Endothelial cell of hepatic sinusoid (primary cell): ENCODE results near the gene CACNA1C.

ENCODE experiments used
- in situ Hi-C: cut with HindIII; loops from 2 replicates; pipeline ENCODE4 v1.10.0; 2017; ENCODE audit warnings: low sequenced_read_pairs

CACNA1C gene

GRCh38 chr12:2333491-2334195 lies 280.9 kb downstream of the CACNA1C start:
- in situ Hi-C loops: no loop called here

GRCh38 chr12:2334271-2334670 lies 281.5 kb downstream of the CACNA1C start:
- in situ Hi-C loops: no loop called here

GRCh38 chr12:2334689-2335088 lies 281.9 kb downstream of the CACNA1C start:
- in situ Hi-C loops: no loop called here

DNA sequence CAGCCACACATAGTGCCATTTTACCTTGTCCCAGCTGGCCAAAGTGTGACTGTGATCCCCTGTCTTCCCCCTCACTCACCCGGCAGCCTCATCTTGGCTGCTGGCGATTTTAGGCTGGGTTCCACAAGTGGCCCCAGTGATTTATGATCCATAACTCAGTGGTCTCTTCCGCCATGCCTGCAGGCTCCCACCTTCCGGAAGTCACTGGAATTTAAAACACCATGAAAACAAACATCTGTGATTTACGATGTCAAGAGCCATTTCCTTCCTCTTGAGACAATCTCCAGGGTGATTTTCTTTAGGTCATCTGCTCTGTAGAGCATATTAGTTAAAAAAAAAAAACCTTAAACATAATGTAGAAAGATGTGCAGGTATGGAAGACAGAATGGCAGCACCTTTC lies 282.3 kb downstream of the CACNA1C start:
- in situ Hi-C loops: no loop called here

DNA sequence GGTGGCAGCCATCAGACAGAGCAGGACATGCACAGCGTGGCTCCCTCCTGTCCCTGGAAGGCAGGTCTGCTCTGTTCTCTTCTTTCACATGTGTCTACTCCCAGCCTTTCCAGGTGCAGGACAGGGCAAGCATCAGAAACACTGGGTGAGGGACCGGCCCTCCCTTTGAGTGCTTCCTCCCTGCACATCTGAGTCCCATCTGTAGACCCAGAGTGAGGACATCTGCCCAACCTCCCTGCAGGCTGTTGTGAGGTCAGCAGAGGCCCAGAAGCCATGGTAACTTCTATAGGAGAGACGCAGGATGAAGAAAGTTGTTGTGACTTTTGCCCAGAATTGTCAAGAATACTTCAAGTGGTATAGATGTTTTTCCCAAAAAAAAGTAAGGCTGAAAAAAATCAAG lies 282.7 kb downstream of the CACNA1C start:
- in situ Hi-C loops: no loop called here

DNA sequence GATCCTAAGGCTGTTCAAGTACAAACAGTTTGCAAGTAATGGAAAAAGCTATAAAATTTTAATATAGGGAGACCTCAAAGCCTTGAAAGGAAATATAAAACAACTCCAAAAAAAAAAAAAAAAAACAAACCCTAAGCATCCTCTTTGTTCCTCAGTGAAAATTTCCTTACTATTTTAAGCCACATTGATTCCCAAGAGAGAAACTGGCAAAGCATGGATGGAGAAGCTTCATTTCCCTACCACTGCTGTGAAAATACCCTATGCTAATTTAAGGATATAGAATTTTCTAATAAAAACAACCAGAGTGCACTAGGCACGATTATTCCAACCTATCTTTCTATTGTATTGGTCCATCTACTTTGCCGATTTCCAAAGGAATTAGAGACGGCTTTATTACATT lies 283.1 kb downstream of the CACNA1C start:
- in situ Hi-C loops: no loop called here

DNA sequence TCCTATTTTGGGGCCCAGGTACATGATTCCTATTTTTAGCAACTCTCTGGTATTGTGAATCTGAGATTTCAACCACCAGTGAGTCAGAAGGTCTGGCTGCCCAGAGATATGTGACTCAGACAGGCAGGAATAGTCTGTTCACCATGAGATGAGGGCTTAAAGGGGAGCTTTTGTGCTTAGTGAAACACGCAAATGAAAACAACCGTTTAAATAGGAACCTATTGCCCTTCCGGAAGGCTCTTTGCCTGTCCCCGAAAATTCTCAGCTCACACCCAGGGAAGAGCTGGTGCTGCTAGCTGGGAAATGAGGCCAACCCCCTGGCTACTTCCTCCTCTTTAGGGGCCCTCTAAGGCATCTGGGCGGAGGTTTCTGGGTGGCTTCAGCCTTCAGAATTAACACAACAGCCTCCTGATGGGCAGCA lies 283.6 kb downstream of the CACNA1C start:
- in situ Hi-C loops: no loop called here

DNA sequence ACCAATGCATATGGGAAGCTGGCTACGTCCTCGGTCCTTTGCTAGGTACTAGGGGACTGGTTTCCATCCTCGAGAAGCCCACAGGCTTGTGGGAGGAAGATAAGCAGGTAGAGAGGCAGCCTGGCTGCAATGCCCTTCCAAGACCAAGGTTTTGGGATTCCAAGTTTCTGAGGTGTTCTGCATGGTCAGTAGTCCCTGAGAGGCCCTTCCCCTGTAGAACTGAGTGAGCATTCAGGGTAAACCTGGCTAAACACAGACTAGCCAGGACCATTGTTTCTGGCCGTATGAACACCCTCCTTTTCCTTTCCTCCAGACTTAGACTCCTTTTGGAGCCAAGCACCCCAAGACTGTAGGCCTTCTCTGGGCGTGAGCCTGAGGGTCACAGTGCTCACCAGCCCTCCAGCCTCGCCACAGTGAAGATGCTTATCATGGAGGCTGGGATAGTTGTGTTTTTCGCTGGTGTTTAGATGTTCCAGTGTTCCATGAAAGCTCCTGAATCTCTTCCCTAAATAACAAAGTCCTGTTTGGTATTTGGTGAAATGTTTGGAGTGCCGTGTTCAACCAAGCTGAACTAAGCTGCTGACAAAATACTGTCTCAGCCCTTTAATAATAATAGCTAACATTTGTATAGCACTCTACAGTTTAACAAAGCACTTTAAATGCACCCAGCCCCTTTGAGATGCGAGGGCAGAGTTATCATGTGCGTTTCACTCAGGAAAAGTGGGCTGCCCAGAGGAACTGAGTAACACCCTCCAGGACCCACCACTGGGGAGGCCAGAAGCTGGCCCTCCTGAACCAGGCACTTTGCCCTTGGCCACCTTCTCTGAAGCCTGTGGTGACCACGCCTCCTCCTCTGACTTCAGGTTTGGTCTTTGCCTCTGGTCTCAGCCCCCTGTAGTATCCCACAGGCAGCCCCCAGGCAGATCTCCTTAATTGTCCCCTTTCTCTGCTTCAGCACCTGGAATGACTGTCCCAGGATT lies 284.5 kb downstream of the CACNA1C start:
- in situ Hi-C loops: no loop called here

- in situ Hi-C loops: no loop called here
These were observed 285.6 kb downstream of the CACNA1C start for GRCh38 chr12:2338381-2338780.

DNA sequence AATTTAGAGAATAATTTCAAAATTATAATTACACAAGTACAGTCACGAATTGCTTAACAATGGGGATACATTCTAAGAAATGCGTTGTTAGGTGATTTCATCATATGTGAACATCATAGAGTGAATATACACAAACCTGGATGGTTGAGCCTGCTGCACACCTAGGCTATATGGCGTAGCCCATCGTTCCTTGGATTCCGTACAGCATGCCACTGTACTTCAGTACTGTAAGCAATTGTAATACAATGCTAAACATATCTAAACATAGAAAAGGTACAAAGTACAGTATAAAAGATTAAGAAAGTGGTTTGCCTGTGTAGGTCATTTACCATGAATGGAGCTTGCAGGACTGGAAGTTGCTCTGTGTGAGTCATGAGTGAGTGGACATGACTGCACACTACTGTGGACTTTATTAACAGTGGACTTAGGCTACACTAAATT lies 286.2 kb downstream of the CACNA1C start:
- in situ Hi-C loops: no loop called here

DNA sequence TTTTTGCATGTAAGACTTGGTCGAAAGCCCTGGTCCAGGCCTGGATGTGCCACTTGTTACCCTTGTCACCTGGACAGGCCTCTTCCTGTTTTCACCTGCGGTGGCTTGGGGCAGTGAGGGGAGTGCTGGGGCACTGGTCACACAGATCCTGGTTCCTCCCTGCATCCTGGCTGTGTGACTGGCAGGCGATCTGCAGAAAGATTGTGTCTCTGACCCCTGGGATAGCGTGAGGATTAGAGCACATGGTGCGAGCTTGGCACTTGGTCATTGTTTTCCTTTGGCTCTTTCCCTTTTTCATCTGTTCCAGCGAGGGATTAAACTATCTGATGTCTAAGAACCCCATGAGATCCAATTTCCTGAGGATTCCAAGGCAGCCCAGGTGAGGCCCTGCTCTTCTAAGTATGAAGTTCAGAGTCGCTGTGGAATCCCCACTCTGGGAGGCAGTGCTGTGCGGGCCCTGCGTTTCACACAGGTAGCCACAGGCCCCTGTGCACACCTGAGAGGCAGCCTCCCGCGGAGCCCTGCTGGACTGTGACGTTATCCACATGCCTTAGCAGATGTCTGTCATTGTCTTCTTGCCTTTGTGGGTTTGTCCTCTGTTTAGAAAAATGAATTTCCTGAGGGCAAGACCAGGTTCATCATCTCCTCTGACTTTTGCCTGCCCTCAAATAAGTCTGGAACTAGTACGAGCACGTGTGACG lies 288.4 kb downstream of the CACNA1C start:
- in situ Hi-C loops: no loop called here

DNA sequence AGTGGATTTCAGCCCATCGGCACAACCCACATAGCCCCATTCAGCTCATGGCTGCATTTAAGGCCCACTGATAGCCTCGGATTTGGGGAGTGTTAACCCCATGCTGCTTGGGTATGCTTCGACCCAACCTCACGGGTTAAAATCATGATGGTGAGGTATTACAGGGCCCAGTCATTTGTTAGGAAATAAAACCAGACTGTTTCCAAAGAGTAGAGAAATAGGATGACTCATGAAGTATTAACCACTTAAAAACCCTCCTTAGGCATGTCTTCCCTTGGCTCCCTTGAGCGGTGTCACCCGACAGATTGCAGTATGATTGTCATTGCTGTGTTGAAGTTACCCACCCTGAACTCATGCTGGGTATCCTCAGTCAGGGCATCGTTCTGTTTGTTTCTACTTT lies 289.1 kb downstream of the CACNA1C start:
- in situ Hi-C loops: no loop called here

GRCh38 chr12:2343681-2344080 lies 290.9 kb downstream of the CACNA1C start:
- in situ Hi-C loops: no loop called here

DNA sequence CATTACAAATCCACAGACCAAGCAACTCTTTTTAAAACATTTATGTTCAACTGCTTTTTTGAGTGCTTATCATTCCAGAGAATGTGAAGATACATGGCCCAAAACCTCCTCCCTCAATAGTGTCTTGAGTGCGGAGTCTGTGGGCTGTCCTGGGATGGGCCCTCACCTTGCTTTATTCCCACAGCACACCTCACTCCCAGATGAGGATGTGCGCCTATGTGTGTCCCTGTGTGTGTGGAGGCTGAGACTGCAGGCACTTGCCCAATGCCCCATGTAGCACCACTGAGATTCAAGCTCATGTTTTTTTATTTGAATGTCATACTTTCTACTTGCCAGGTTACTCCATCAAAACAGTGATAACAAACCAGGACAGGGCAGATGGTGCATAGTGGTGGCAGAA lies 291.7 kb downstream of the CACNA1C start:
- in situ Hi-C loops: no loop called here

- in situ Hi-C loops: no loop called here
These were observed 292.1 kb downstream of the CACNA1C start for GRCh38 chr12:2344885-2345284.

GRCh38 chr12:2345902-2346301 lies 293.1 kb downstream of the CACNA1C start:
- in situ Hi-C loops: no loop called here

DNA sequence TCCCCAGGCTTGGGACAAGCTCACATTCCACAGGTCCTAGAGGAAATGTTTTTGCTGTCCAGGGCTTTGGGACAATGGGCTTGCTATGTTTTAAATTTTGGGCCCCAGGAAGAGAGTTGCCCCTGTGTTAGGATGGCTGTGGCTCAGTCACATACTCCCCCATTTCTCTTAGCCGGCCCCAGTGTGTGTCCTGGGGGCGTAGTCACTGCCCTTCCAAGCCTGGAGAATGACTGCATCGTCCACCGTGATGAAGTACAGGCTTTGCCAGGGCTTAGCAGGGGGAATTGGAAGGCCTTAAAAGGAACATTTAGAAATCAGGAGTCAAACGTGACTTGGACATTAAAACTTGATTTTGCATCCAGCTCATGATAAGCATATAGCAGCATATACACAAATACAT lies 293.6 kb downstream of the CACNA1C start:
- in situ Hi-C loops: no loop called here

GRCh38 chr12:2347137-2347843 lies 294.5 kb downstream of the CACNA1C start:
- in situ Hi-C loops: no loop called here

DNA sequence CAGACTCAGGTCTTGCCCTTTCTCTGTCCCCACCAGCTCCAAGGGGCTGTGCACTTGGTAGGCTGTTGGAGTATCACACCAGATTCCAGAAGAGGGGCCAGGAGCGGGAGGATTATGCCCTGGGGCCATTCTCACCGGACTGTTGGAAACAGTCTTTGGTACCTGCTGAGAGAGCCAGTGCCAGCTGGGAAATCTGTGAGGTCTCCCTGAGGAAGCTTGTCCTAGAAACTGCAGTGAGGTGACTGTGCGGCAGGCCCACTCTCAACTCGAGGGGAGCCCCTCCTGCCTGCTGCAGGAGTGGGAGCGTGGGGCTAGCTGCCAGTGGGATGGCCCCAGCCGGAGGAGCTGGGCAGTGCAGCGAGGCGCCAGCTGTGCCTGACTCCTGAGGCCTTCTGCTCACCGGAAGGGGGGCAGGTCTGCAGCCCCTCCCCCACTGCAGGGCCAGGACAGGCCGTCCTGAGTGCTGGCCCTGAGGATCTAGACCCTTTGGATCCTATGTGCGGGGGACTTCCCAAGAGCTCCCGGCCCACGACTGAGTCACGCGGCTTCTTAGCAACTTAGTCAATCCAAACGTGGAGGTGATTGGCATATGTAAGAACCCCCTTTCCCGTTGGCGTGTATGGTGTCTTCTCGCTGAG lies 295.2 kb downstream of the CACNA1C start:
- in situ Hi-C loops: no loop called here

DNA sequence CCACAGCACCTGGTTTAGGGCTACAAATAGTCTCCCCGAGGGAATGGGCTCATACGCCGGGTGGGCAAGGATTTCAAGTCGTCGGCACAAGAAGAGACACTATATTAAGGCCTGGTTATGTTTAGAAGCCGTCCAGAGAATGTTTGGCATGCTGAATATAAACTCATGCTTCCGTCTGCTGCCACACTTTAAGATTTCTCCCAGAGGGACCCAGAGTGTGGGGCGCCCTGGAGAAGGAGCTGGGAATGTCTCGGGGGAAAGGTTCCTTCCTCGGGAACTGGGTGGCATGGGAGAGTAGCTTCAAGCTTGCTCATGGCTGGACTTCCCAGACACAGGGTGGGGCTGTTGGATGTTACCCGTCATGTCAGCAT lies 295.7 kb downstream of the CACNA1C start:
- in situ Hi-C loops: no loop called here
